Progenitor cell of endocrine pancreas (in vitro differentiated cells): Measurements from ENCODE around the gene FGF3. TPM values are rescaled to one million over a fixed set of nuclear protein-coding genes. Genes with fewer than 3 reads are reported as not detected.

Experiments
- DNase-seq: peaks from one replicate; pipeline ENCODE4 v3.0.0; 2021; ENCODE audit warnings: low spot score; ENCODE audit not compliant: unreplicated experiment
- H3K27ac Mint-ChIP-seq: 2 replicates; pipeline ENCODE4 v1.8.0; 2021; ENCODE audit warnings: mild to moderate bottlenecking, moderate library complexity, mixed read lengths
- H3K27me3 Mint-ChIP-seq: 2 replicates; pipeline ENCODE4 v1.8.0; 2021; ENCODE audit warnings: mixed read lengths
- H3K36me3 Mint-ChIP-seq: 2 replicates; pipeline ENCODE4 v1.8.0; 2022; ENCODE audit warnings: mixed read lengths; ENCODE audit not compliant: insufficient read depth
- H3K4me1 Mint-ChIP-seq: 2 replicates; pipeline ENCODE4 v1.8.0; 2021; ENCODE audit warnings: low read depth, mixed read lengths
- H3K4me3 Mint-ChIP-seq: 2 replicates; pipeline ENCODE4 v1.8.0; 2021; ENCODE audit warnings: low read depth, mild to moderate bottlenecking, moderate library complexity, mixed read lengths
- H3K9me3 Mint-ChIP-seq: 2 replicates; pipeline ENCODE4 v1.8.0; 2021; ENCODE audit warnings: low read depth, mixed read lengths
- CTCF ChIP-seq: fragments of 200-600 bp; sonication (generic); IDR thresholded peaks from one replicate; pipeline ENCODE4 v1.5.0; 2021; ENCODE audit warnings: antibody characterized with exemption, mild to moderate bottlenecking; ENCODE audit not compliant: unreplicated experiment
- total RNA-seq: library from RNA; stranded (reverse); gene quantifications from 2 replicates; pipeline ENCODE4 v1.2.1, GENCODE V29; 2021

FGF3 gene
- total RNA-seq, 1 donor from 2014 or later = not detected

- DNase-seq = no peak
- H3K27me3 Mint-ChIP-seq = peaks cover 63% of the 10 kb centered on the region
- H3K27ac Mint-ChIP-seq = no peak overlapping the region
- H3K9me3 Mint-ChIP-seq = no peaks in the 10 kb centered on the region
- H3K4me1 Mint-ChIP-seq = no peaks in the 10 kb centered on the region
- TF ChIP-seq CTCF = no peak
- no peaks in the 10 kb centered on the region for H3K36me3 Mint-ChIP-seq
- H3K4me3 Mint-ChIP-seq = no peak overlapping the region
These were observed 3.7 kb upstream of the FGF3 start for GRCh38 chr11:69822676-69823494.

- H3K9me3 Mint-ChIP-seq = no peaks in the 10 kb centered on the region
- H3K4me1 Mint-ChIP-seq = no peaks in the 10 kb centered on the region
- no peak overlapping the region for H3K27ac Mint-ChIP-seq
- no peak overlapping the region for H3K4me3 Mint-ChIP-seq
- no peak for TF ChIP-seq CTCF
- peaks cover 65% of the 10 kb centered on the region for H3K27me3 Mint-ChIP-seq
- DNase-seq = no peak
- no peaks in the 10 kb centered on the region for H3K36me3 Mint-ChIP-seq
These were observed 2.4 kb upstream of the FGF3 start for GRCh38 chr11:69821511-69822040.

GRCh38 chr11:69820441-69820840, 1.2 kb upstream of the FGF3 start:
- Mint-ChIP-seq H3K27me3 (peaks cover 68% of the 10 kb centered on the region), H3K36me3 (no peaks in the 10 kb centered on the region), H3K4me1 (no peaks in the 10 kb centered on the region), H3K9me3 (no peaks in the 10 kb centered on the region), H3K27ac (no peak overlapping the region), H3K4me3 (no peak overlapping the region)
- no peak for DNase-seq
- TF ChIP-seq CTCF = no peak

- no peaks in the 10 kb centered on the region for H3K4me1 Mint-ChIP-seq
- H3K4me3 Mint-ChIP-seq = no peak overlapping the region
- no peaks in the 10 kb centered on the region for H3K36me3 Mint-ChIP-seq
- peaks cover 73% of the 10 kb centered on the region for H3K27me3 Mint-ChIP-seq
- no peak for DNase-seq
- H3K9me3 Mint-ChIP-seq = no peaks in the 10 kb centered on the region
- no peak for TF ChIP-seq CTCF
- no peak overlapping the region for H3K27ac Mint-ChIP-seq
These were observed 390 bp upstream of the FGF3 start for GRCh38 chr11:69819541-69820070.

GRCh38 chr11:69818231-69818602, 999 bp downstream of the FGF3 start:
- H3K27ac Mint-ChIP-seq = no peak overlapping the region
- H3K4me3 Mint-ChIP-seq = no peak overlapping the region
- H3K4me1 Mint-ChIP-seq = no peaks in the 10 kb centered on the region
- no peaks in the 10 kb centered on the region for H3K9me3 Mint-ChIP-seq
- H3K27me3 Mint-ChIP-seq = peaks cover 74% of the 10 kb centered on the region
- no peaks in the 10 kb centered on the region for H3K36me3 Mint-ChIP-seq
- no peak for TF ChIP-seq CTCF
- DNase-seq = no peak
